Measurements from ENCODE around the gene OGFOD3.

OGFOD3 gene

GRCh38 chr17:82408938-82409318, 9.5 kb downstream of the OGFOD3 start:
- H3K4me3 ChIP-seq (ENCODE audit: low read depth, low read length): no peak overlapping the region
- no peak for TF ChIP-seq CTCF (IDR thresholded peaks at IDR 0.05; ENCODE audit: borderline replicate concordance, insufficient read depth, low read depth, low read length)

GRCh38 chr17:82408288-82408937, 10.0 kb downstream of the OGFOD3 start:
- H3K4me3 ChIP-seq (ENCODE audit: low read depth, low read length): no peak overlapping the region
- TF ChIP-seq CTCF (IDR thresholded peaks at IDR 0.05; ENCODE audit: borderline replicate concordance, insufficient read depth, low read depth, low read length): no peak

- TF ChIP-seq CTCF (IDR thresholded peaks at IDR 0.05; ENCODE audit: borderline replicate concordance, insufficient read depth, low read depth, low read length): no peak
- no peak overlapping the region for H3K4me3 ChIP-seq (ENCODE audit: low read depth, low read length)
Observed at GRCh38 chr17:82407255-82407654, 11.1 kb downstream of the OGFOD3 start.

- TF ChIP-seq CTCF (IDR thresholded peaks at IDR 0.05; ENCODE audit: borderline replicate concordance, insufficient read depth, low read depth, low read length): no peak
- no peak overlapping the region for H3K4me3 ChIP-seq (ENCODE audit: low read depth, low read length)
Observed at GRCh38 chr17:82406131-82406671, 12.2 kb downstream of the OGFOD3 start.

- no peak for TF ChIP-seq CTCF (IDR thresholded peaks at IDR 0.05; ENCODE audit: borderline replicate concordance, insufficient read depth, low read depth, low read length)
Observed at GRCh38 chr17:82405051-82405450, 13.3 kb downstream of the OGFOD3 start.

GRCh38 chr17:82403662-82404660, 14.4 kb downstream of the OGFOD3 start:
- TF ChIP-seq CTCF (IDR thresholded peaks at IDR 0.05; ENCODE audit: borderline replicate concordance, insufficient read depth, low read depth, low read length): no peak
- H3K4me3 ChIP-seq (ENCODE audit: low read depth, low read length): no peak overlapping the region

More at GRCh38 chr17:82405051-82405450, 13.3 kb downstream of the OGFOD3 start:
- no peak overlapping the region for H3K4me3 ChIP-seq (ENCODE audit: low read depth, low read length)

All from GM12875 (cell line).